ENCODE data around the gene S100A13.

- TF ChIP-seq CTCF (IDR thresholded peaks at IDR 0.05) (no peak), POLR2A (IDR thresholded peaks at IDR 0.05) (no peak)
Observed at GRCh38 chr1:153609585-153609907, 17.8 kb downstream of the S100A13 start.

Data from thyroid gland (tissue), 4 donors.